ENCODE data around the gene CACNA1I. TPM values are rescaled to one million over a fixed set of nuclear protein-coding genes. Genes with fewer than 3 reads are reported as not detected.

Gene CACNA1I
- total and polyA plus RNA-seq, 11 donors = 0.01 to 0.07 (median 0.04) TPM; not detected in 6

DNA sequence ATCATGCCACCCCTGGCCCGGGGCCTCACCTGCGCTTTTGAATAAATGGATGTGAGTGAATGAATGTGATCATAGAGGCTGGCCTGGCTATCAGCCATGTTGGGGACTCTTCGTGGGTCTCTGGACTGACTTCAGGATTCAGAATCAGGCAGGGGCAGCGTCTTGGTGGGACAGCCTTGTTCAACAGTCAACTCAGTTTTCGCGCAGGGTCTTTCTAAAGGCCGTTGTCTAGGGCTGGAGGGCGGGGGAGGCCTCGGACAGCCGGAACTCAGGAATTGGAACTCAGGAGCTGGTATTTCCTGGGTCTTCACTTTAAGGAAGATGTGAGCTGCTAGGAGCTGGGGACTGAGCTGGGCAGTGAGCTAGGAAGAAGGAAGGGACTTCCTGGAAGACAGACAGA lies 146.0 kb downstream of the CACNA1I start:
- H3K36me3 ChIP-seq = no peaks in the 10 kb centered on the region
- H3K4me1 ChIP-seq = no peaks in the 10 kb centered on the region
- DNase-seq (no peak), ATAC-seq (no peak)
- H3K27me3 ChIP-seq = peaks cover 0 to 24% (median 3%) of the 10 kb centered on the region in 9 donors
- intact Hi-C loops (cut with DNase I) = no loop called here
- H3K9me3 ChIP-seq = no peaks in the 10 kb centered on the region
- no peak overlapping the region for H3K27ac ChIP-seq
- H3K4me3 ChIP-seq = no peak overlapping the region
- 70 to 79% (median 78%) methylated on average over 10 of the region's 10 CpGs for WGBS, 4 donors
- TF ChIP-seq, protein P1, sequence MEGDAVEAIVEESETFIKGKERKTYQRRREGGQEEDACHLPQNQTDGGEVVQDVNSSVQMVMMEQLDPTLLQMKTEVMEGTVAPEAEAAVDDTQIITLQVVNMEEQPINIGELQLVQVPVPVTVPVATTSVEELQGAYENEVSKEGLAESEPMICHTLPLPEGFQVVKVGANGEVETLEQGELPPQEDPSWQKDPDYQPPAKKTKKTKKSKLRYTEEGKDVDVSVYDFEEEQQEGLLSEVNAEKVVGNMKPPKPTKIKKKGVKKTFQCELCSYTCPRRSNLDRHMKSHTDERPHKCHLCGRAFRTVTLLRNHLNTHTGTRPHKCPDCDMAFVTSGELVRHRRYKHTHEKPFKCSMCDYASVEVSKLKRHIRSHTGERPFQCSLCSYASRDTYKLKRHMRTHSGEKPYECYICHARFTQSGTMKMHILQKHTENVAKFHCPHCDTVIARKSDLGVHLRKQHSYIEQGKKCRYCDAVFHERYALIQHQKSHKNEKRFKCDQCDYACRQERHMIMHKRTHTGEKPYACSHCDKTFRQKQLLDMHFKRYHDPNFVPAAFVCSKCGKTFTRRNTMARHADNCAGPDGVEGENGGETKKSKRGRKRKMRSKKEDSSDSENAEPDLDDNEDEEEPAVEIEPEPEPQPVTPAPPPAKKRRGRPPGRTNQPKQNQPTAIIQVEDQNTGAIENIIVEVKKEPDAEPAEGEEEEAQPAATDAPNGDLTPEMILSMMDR (IDR thresholded peaks at IDR 0.05) = no peak
- no peak for TF ChIP-seq POLR2A (IDR thresholded peaks at IDR 0.05)

DNA sequence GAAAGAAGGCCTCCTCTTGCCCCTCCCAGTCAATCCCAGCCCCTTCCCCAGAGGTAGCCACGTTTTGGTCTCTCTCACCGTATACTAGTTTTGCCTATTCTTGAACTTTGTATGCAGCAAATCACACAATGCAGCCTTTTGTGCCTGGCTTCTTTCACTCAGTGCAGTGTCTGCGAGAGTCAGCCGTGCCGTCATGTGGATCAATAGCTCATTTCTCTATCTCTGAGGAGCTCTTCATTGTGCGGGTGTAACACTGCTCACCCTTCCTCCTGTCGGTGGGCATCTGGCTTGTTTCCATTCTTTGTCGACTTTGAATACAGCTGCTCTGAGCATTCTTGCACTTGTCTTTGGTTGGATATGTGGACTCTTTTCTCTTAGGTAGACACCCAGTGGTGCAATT lies 146.5 kb downstream of the CACNA1I start:
- Histone ChIP-seq H3K36me3 (no peaks in the 10 kb centered on the region), H3K27ac (no peak overlapping the region), H3K9me3 (no peaks in the 10 kb centered on the region), H3K4me3 (no peak overlapping the region), H3K4me1 (no peaks in the 10 kb centered on the region), H3K27me3 (peaks cover 0 to 23% (median 3%) of the 10 kb centered on the region in 9 donors)
- DNase-seq (no peak), ATAC-seq (no peak)
- WGBS, 4 donors = 52 to 62% (median 56%) methylated on average over 8 of the region's 8 CpGs
- intact Hi-C loops (cut with DNase I) = no loop called here
- TF ChIP-seq POLR2A (IDR thresholded peaks at IDR 0.05) = no peak

- intact Hi-C loops (cut with DNase I) = no loop called here
- no peak for ATAC-seq
- Histone ChIP-seq H3K4me3 (no peak overlapping the region), H3K36me3 (no peaks in the 10 kb centered on the region), H3K4me1 (no peaks in the 10 kb centered on the region), H3K27me3 (peaks cover 0 to 17% (median 0%) of the 10 kb centered on the region in 9 donors), H3K27ac (no peak overlapping the region), H3K9me3 (no peaks in the 10 kb centered on the region)
- 83 to 86% (median 85%) methylated on average over 7 of the region's 7 CpGs for WGBS, 4 donors
- TF ChIP-seq POLR2A (IDR thresholded peaks at IDR 0.05) = no peak
- TF ChIP-seq, protein P1 (IDR thresholded peaks at IDR 0.05) = no peak
- DNase-seq = no peak
Measured at GRCh38 chr22:39718206-39718605, 147.7 kb downstream of the CACNA1I start.

GRCh38 chr22:39718921-39719475 lies 148.4 kb downstream of the CACNA1I start:
- peaks cover 0 to 17% (median 0%) of the 10 kb centered on the region in 9 donors for H3K27me3 ChIP-seq
- no peaks in the 10 kb centered on the region for H3K9me3 ChIP-seq
- no peak overlapping the region for H3K27ac ChIP-seq
- TF ChIP-seq, protein P1 (IDR thresholded peaks at IDR 0.05) = no peak
- no peak for TF ChIP-seq POLR2A (IDR thresholded peaks at IDR 0.05)
- intact Hi-C loops (cut with DNase I) = no loop called here
- no peak overlapping the region for H3K4me3 ChIP-seq
- no peaks in the 10 kb centered on the region for H3K4me1 ChIP-seq
- DNase-seq (no peak), ATAC-seq (no peak)
- 84 to 94% (median 88%) methylated on average over 7 to 8 of the region's 8 CpGs for WGBS, 4 donors
- H3K36me3 ChIP-seq = no peaks in the 10 kb centered on the region
